Dendritic cell treated with granulocyte-macrophage colony-stimulating factor and Interleukin-4, amounts not matched to agents 40 ng/mL and 50 ng/mL, for 4 days (primary cell): Measurements from ENCODE around the gene AMACR.
"Not testable (repeated sequence)": the region's sequence is repeated elsewhere in the genome, so short reads cannot be mapped to it uniquely, and the experiment has no call there.

Experiments
- H3K27ac Mint-ChIP-seq: one replicate; pipeline ENCODE4 v1.8.0; 2022; ENCODE audit warnings: mild to moderate bottlenecking, mixed read lengths
- H3K27me3 Mint-ChIP-seq: one replicate; pipeline ENCODE4 v1.8.0; 2022; ENCODE audit warnings: mild to moderate bottlenecking, mixed read lengths
- H3K36me3 Mint-ChIP-seq: one replicate; pipeline ENCODE4 v1.8.0; 2022; ENCODE audit warnings: low read depth, mixed read lengths
- H3K4me1 Mint-ChIP-seq: one replicate; pipeline ENCODE4 v1.8.0; 2022; ENCODE audit warnings: low read depth, mixed read lengths
- H3K4me3 Mint-ChIP-seq: one replicate; pipeline ENCODE4 v1.8.0; 2022; ENCODE audit warnings: mild to moderate bottlenecking, moderate library complexity, mixed read lengths
- H3K9me3 Mint-ChIP-seq: one replicate; pipeline ENCODE4 v1.8.0; 2022; ENCODE audit warnings: mixed read lengths
- intact Hi-C: fragments of 100-400 bp; cut with micrococcal nuclease; formaldehyde crosslinking; loops from one replicate; pipeline ENCODE4 v1.15.0; 2022

Gene AMACR

DNA sequence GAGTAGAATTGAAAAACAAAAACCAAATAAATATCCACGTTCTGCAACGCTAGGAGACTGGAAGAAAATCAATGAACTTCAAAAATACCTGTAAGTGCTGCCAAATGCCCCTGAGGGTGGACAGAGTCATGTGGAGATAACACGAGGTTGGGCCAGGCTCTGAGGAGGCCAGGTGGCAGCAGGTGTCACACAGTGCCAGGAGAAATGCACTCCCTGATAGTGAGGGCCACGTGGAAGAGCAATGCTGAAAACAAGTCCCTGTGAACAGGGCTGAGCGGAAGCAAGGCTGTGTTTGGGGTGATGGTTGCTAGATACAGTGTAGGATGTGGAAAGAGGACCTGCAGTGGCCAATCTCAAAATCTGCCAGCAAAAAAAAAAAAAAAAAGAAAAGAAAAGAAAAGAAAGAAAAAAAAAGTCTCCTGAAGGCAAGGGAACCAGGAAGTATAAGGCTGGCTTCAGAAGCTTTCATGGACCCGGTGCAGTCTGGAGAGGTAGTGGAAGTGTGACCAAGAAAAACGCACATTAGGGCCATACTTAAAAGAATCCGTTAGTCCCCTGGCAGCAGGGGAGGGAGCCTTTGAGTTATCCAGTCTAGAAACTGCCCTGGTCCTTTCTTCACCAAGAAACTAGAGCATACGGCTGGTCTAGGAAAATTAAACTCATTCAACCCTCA is 18.4 kb upstream of the AMACR start:
- no peaks in the 10 kb centered on the region for H3K4me1 Mint-ChIP-seq
- no peaks in the 10 kb centered on the region for H3K27me3 Mint-ChIP-seq
- H3K9me3 Mint-ChIP-seq: no peaks in the 10 kb centered on the region
- intact Hi-C loops: no loop called here
- H3K4me3 Mint-ChIP-seq: no peak overlapping the region
- H3K27ac Mint-ChIP-seq: no peak overlapping the region
- peaks cover 16% of the 10 kb centered on the region for H3K36me3 Mint-ChIP-seq

DNA sequence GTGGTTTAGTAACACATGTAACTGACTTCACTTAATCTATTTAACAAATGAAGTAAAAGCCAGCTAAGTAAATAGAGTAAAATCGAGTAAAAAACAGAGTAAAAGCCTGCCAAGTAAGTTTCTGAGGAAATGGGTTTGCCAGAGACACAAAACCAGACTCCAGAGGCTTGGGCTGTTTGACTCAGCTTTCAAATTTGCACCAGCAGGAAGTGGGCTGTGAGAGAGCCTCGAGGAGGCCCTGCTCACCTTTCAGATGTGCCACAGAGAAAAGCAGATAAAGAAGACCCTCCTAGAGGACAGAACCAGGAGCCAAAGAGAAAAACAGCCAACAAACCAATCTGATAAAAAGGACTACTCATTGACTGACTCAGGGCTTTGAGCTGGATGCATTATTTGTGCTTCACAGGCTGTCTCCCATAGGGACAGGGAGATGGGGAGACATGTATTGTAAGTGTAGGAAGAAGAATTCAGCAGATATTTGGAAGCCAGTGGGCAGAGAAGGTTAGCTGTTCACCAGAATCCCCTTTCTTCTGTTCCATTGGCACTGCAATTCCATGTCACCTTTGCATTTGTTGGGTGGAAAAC is 14.4 kb upstream of the AMACR start:
- intact Hi-C loops: no loop called here
- Mint-ChIP-seq H3K27me3 (no peaks in the 10 kb centered on the region), H3K9me3 (no peaks in the 10 kb centered on the region), H3K4me3 (no peak overlapping the region), H3K36me3 (peaks cover 7% of the 10 kb centered on the region), H3K27ac (no peak overlapping the region), H3K4me1 (no peaks in the 10 kb centered on the region)

DNA sequence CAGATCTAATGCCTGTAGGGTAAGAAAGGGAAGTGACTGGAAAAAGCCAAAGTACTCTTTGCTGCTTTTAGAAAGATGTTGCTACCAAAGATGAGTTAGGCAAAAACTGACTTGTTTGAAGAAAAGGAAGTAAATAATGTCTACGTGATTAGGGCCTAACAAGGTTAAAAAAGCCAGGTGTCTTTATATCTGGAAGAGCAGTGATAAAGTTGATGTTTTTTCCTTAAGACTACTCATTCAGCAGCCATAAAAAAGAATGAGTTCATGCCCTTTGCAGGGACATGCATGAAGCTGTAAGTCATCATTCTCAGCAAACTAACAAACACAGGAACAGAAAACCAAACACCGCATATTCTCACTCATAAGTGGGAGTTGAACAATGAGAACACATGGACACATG is 13.5 kb upstream of the AMACR start:
- intact Hi-C loops: no loop called here
- Mint-ChIP-seq H3K36me3 (peaks cover 5% of the 10 kb centered on the region), H3K27ac (no peak overlapping the region), H3K4me3 (no peak overlapping the region), H3K4me1 (no peaks in the 10 kb centered on the region), H3K27me3 (no peaks in the 10 kb centered on the region), H3K9me3 (no peaks in the 10 kb centered on the region)

DNA sequence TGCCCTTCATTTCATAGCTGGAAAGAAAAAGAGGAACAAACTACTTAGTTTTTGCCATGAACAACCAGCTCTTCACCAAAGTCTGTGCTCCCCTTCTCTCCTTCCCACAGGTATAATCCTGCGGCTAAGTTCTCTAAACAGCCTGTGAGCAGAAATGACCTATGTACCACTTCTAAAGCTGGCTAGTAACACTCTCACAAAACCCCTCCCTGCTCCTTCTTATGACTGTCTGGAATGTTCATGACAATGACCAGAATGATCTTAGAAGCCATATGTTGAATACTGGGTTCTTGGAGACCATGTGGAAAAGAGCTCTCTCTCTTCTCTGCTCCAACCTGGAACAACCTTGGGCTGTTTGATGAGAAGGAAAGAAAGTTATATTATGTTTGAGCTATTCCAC is 12.9 kb upstream of the AMACR start:
- intact Hi-C loops: no loop called here
- H3K36me3 Mint-ChIP-seq: no peaks in the 10 kb centered on the region
- no peak overlapping the region for H3K4me3 Mint-ChIP-seq
- no peak overlapping the region for H3K27ac Mint-ChIP-seq
- no peaks in the 10 kb centered on the region for H3K4me1 Mint-ChIP-seq
- no peaks in the 10 kb centered on the region for H3K9me3 Mint-ChIP-seq
- no peaks in the 10 kb centered on the region for H3K27me3 Mint-ChIP-seq

DNA sequence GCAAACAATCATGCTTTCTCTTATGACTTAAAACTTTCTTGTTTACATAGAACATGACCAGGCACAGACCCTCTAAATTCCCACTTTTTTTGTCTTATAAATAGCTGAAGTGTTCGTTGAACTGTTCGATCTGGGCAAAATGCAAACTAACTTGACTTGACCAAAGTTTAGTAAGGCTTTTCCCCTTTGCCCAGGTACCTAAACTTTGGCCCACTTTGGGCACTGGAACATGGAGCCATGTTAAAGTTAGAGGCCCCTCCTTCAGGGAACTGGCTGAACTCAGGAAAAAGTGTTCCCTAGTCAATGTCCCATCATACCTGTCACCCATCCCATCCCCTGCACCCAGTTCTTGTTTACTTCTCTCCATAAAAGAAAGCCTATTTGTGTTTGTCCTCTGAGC is 9.4 kb upstream of the AMACR start:
- H3K4me1 Mint-ChIP-seq: no peaks in the 10 kb centered on the region
- H3K4me3 Mint-ChIP-seq: no peak overlapping the region
- intact Hi-C loops: no loop called here
- H3K9me3 Mint-ChIP-seq: no peaks in the 10 kb centered on the region
- no peaks in the 10 kb centered on the region for H3K36me3 Mint-ChIP-seq
- no peak overlapping the region for H3K27ac Mint-ChIP-seq
- H3K27me3 Mint-ChIP-seq: no peaks in the 10 kb centered on the region

DNA sequence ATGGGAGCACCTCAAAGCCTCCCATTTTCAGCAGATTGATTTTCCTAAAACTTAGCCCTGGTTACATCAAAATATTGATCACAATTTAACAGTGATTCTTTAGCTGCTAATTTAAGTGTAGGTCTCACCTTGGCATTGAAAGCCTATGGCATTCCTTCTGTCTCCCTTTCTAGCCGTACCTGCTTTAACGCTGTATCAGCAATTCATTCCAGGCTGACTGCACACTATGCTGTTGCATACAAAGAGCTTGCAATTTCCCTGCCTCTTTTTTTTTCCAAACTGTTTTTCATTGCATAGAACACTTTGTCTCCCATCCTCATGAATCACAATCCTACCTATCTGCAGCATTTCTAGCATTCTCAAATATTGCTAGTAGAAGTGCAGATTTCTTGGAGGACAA is 8.9 kb upstream of the AMACR start:
- H3K27me3 Mint-ChIP-seq: no peaks in the 10 kb centered on the region
- no peak overlapping the region for H3K27ac Mint-ChIP-seq
- no peaks in the 10 kb centered on the region for H3K36me3 Mint-ChIP-seq
- no peaks in the 10 kb centered on the region for H3K9me3 Mint-ChIP-seq
- no peaks in the 10 kb centered on the region for H3K4me1 Mint-ChIP-seq
- no peak overlapping the region for H3K4me3 Mint-ChIP-seq
- intact Hi-C loops: no loop called here

DNA sequence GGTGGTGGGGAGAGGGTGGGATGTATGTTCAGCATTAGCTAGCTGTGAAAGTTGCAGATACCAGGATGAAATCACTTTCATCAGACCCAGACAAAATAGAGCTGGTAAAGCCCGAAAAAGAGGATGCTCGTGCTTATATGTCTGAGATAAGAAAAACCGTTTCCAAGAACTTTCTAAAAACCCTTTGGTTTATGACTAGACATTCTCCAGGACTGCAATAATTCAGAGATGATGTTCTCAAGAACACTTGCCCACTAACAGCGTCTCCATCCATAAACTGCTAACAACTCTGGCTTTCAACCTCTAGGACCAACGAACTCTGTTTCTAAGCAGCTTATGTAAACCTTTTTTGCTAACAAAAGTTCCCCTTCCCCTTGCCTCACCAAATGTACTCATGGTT is 8.4 kb upstream of the AMACR start:
- intact Hi-C loops: no loop called here
- H3K4me1 Mint-ChIP-seq: no peaks in the 10 kb centered on the region
- no peaks in the 10 kb centered on the region for H3K36me3 Mint-ChIP-seq
- no peak overlapping the region for H3K27ac Mint-ChIP-seq
- H3K27me3 Mint-ChIP-seq: no peaks in the 10 kb centered on the region
- no peaks in the 10 kb centered on the region for H3K9me3 Mint-ChIP-seq
- no peak overlapping the region for H3K4me3 Mint-ChIP-seq

DNA sequence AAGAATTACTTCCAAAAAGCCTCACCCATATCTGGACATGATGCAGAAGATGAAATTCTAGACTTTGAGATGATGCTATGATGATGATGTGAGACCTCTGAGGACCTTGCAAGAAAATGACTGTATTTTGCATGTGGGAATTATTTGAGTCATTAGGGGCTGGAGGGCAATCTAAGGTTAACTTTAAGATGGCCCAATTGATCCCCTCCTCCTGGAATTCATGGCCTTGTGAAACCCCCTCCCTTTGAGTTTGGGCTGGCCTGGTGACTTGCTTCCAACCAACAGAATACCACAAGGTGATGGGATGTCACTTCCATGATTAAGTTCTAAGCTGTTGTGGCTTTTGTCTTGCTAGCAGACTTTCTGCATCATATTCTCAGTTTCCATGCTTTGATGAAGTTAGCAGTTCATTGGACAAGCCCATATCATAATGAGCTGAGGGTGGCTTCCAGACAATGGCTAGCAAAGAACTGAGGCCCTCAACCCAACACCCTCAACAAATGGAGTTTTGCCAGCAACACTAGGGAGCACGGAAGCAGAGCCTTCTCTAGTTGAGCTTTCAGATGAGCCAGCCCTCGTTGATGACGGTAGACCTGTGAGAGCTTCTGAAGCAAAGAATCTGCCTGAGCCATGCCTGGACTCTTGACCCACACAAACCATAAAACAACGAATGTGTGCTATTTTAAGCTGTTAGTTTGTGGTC is 7.4 kb upstream of the AMACR start:
- no peaks in the 10 kb centered on the region for H3K27me3 Mint-ChIP-seq
- intact Hi-C loops: no loop called here
- H3K36me3 Mint-ChIP-seq: no peaks in the 10 kb centered on the region
- H3K27ac Mint-ChIP-seq: no peak overlapping the region
- H3K4me1 Mint-ChIP-seq: no peaks in the 10 kb centered on the region
- no peaks in the 10 kb centered on the region for H3K9me3 Mint-ChIP-seq
- no peak overlapping the region for H3K4me3 Mint-ChIP-seq

DNA sequence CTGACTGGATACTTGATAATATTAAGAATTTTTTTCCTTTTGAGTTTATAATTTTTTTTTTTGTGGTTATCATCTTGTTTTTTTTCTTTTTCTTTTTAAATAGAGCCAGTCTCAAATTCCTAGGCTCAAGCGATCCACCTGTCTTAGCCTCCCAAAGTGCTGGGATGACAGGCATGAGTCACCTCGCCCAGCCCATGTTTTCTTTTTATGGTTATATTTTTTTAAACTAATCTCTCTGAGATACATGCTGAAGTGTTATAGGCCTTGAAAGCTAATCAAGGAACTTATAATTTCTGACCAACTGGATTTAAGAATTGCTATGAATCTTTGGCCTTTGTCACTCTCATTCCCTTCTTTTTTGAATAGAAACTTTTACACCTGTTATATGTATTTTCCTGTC is 6.8 kb upstream of the AMACR start:
- no peaks in the 10 kb centered on the region for H3K36me3 Mint-ChIP-seq
- peaks cover 5% of the 10 kb centered on the region for H3K4me1 Mint-ChIP-seq
- intact Hi-C loops: no loop called here
- H3K9me3 Mint-ChIP-seq: no peaks in the 10 kb centered on the region
- H3K27me3 Mint-ChIP-seq: no peaks in the 10 kb centered on the region
- no peak overlapping the region for H3K4me3 Mint-ChIP-seq
- H3K27ac Mint-ChIP-seq: no peak overlapping the region

DNA sequence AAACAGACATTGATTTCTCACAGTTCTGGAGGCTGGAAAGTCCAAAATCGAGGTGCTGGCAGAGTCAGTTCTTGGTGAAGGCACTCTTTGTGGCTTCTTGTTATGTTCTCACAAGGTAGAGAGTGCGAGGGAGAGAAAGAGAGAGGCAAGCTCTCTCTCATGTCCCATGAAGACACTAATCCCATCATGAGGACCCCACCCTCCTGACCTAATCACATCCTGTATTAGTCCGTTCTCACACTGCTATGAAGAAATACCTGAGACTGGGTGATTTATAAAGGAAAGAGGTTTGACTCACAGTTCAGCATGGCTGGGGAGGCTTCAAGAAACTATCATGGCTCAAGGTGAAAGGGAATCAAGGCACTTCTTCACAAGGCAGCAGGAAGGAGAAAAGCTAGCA is 5.7 kb upstream of the AMACR start:
- Mint-ChIP-seq H3K9me3 (no peaks in the 10 kb centered on the region), H3K27ac (no peak overlapping the region), H3K36me3 (no peaks in the 10 kb centered on the region), H3K4me3 (no peak overlapping the region), H3K27me3 (no peaks in the 10 kb centered on the region), H3K4me1 (peaks cover 5% of the 10 kb centered on the region)
- intact Hi-C loops: no loop called here

DNA sequence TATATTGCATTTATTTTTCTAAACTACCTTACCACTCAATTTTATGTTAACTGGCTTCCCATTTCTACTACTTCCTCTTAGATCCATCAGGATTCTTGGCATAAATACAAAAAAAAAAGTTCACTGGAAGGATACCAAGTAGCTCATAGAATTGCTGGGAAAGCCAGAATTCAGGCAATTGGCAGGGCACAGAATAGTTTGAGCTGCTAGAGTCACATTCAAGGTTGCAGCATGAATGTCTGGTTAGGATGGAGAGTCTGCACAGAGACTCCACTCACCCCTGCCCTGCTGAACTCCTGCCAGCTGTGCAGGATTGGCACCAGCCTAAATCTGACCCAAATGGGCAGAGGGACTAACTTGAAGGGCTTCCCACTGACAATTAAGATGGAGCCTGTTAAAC is 4.9 kb upstream of the AMACR start:
- Mint-ChIP-seq H3K9me3 (no peaks in the 10 kb centered on the region), H3K4me3 (no peak overlapping the region), H3K27me3 (no peaks in the 10 kb centered on the region), H3K4me1 (peaks cover 5% of the 10 kb centered on the region), H3K36me3 (no peaks in the 10 kb centered on the region), H3K27ac (no peak overlapping the region)
- intact Hi-C loops: no loop called here

DNA sequence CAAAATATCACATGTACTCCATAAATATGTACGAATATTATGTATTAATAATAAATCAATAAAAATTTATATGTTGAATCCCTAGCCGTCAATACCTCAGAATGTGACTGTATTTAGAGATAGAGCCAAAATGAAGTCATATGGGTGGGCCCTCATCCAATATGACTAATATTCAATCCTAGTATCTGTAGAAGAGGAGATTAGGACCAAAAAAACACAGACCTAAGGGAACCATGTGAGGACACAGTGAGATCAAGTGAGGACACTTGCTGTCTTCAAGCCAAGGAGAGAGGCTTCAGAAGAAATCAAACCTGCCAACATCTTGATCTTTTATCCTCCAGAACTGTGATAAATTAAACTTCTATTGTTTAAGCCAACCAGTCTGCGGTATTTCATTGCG is 3.7 kb upstream of the AMACR start:
- Mint-ChIP-seq H3K9me3 (no peaks in the 10 kb centered on the region), H3K27me3 (no peaks in the 10 kb centered on the region), H3K36me3 (peaks cover 6% of the 10 kb centered on the region), H3K27ac (no peak overlapping the region), H3K4me1 (peaks cover 13% of the 10 kb centered on the region), H3K4me3 (no peak overlapping the region)
- intact Hi-C loops: no loop called here

DNA sequence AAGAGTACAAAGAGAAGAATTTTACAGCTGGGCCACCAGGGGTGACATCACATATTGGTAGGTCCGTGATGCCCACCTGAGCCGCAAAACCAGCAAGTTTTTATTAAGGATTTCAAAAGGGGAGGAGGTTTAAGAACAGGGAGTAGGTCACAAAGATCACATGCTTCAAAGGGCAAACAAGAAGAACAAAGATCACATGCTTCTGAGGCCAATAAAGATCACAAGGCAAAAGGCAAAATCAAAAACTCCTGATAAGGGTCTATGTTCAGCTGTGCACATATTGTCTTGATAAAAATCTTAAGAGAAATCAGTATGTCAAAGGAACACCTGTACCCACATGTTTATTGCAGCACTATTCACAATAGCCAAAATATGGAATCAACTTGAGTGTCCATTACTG is 2.3 kb upstream of the AMACR start:
- H3K9me3 Mint-ChIP-seq, H3K36me3 Mint-ChIP-seq, H3K27me3 Mint-ChIP-seq, H3K27ac Mint-ChIP-seq, intact Hi-C loops, H3K4me3 Mint-ChIP-seq: not testable (repeated sequence)
- H3K4me1 Mint-ChIP-seq: peaks cover 17% of the 10 kb centered on the region

DNA sequence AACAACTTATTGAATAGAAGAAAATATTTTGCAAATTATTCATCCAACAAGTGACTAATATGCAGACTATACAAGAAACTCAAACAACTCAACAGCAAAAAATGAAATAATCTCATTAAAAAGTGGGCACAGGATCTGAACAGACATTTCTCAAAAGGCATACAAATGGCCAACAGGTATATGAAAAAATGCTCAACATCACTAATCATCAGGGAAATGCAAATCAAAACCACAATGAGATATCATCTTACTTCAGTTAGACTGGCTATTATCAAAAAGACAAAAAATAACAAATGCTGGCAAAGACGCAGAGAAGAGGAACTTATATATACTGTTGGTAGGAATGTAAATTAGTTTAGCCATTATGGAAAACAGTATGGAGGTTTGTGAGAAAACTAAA is 1.8 kb upstream of the AMACR start:
- Mint-ChIP-seq H3K4me3 (no peak overlapping the region), H3K4me1 (peaks cover 17% of the 10 kb centered on the region), H3K36me3 (peaks cover 6% of the 10 kb centered on the region), H3K9me3 (no peaks in the 10 kb centered on the region), H3K27ac (no peak overlapping the region), H3K27me3 (no peaks in the 10 kb centered on the region)
- intact Hi-C loops: loop anchor here (2.0 to 5.0 kb wide), 2 partner anchors 569 to 923 kb away; partner anchors contain the start of gene TARS1
